Neural cell (in vitro differentiated cells): ENCODE results near the gene CLCNKB. TPM values are rescaled to one million over a fixed set of nuclear protein-coding genes. Genes with fewer than 3 reads are reported as not detected.

Source experiments
- H2AFZ ChIP-seq: fragments of 200-600, 300-800 bp; sonication (generic), shearing (Covaris generic); 2 replicates; pipeline ENCODE4 v1.6.0; 2014; ENCODE audit warnings: low read depth, mild to moderate bottlenecking, antibody characterized with exemption, low read length, moderate library complexity
- H3F3A ChIP-seq: fragments of 200-600 bp; shearing (Covaris generic); 2 replicates; pipeline ENCODE4 v1.6.1; 2016; ENCODE audit warnings: mild to moderate bottlenecking, moderate library complexity, mixed read lengths, antibody characterized with exemption, low read length; ENCODE audit not compliant: insufficient read depth, poor library complexity, severe bottlenecking
- H3K27ac ChIP-seq: fragments of 200-600, 300-800 bp; sonication (generic), shearing (Covaris generic); 2 replicates; pipeline ENCODE4 v1.5.1; 2014; ENCODE audit warnings: mild to moderate bottlenecking, low read length, moderate library complexity
- H3K27me3 ChIP-seq: fragments of 300-800, 200-600 bp; sonication (generic), shearing (Covaris generic); 2 replicates; pipeline ENCODE4 v1.6.0; 2014; ENCODE audit warnings: mild to moderate bottlenecking, low read depth, low read length, moderate library complexity; ENCODE audit not compliant: insufficient read depth
- H3K36me3 ChIP-seq: fragments of 300-800, 200-600 bp; sonication (generic), shearing (Covaris generic); 2 replicates; pipeline ENCODE4 v1.5.1; 2014; ENCODE audit warnings: mild to moderate bottlenecking, antibody characterized with exemption, low read length, moderate library complexity; ENCODE audit not compliant: insufficient read depth
- H3K4me2 ChIP-seq: fragments of 300-800, 200-600 bp; sonication (generic), shearing (Covaris generic); 2 replicates; pipeline ENCODE4 v1.6.0; 2014; ENCODE audit warnings: mild to moderate bottlenecking, low read length
- H3K4me3 ChIP-seq: fragments of 300-800, 200-600 bp; sonication (generic), shearing (Covaris generic); 2 replicates; pipeline ENCODE4 v1.5.1; 2014; ENCODE audit warnings: mild to moderate bottlenecking, low read length, moderate library complexity
- H3K79me2 ChIP-seq: fragments of 200-600 bp; shearing (Covaris generic); replicated peaks from 2 replicates; pipeline ENCODE4 v1.6.0; 2014; ENCODE audit warnings: mild to moderate bottlenecking, low read length, moderate library complexity; ENCODE audit not compliant: insufficient read depth
- H3K9ac ChIP-seq: fragments of 300-800, 200-600 bp; sonication (generic), shearing (Covaris generic); 2 replicates; pipeline ENCODE4 v1.6.1; 2016; ENCODE audit warnings: mild to moderate bottlenecking, low read length, mixed read lengths
- H3K9me2 ChIP-seq: fragments of 200-600 bp; shearing (Covaris generic); 2 replicates; pipeline ENCODE4 v1.6.1; 2016; ENCODE audit warnings: mild to moderate bottlenecking, low read length, mixed read lengths; ENCODE audit not compliant: insufficient read depth
- H3K9me3 ChIP-seq: fragments of 200-600, 300-800 bp; sonication (generic), shearing (Covaris generic); 2 replicates; pipeline ENCODE4 v1.6.1; 2016; ENCODE audit warnings: mild to moderate bottlenecking, mixed run types, low read length, moderate library complexity, mixed read lengths
- H4K20me1 ChIP-seq: fragments of 200-600 bp; shearing (Covaris generic); 2 replicates; pipeline ENCODE4 v1.6.1; 2016; ENCODE audit warnings: mild to moderate bottlenecking, mixed run types; ENCODE audit not compliant: insufficient read depth
- EP300 ChIP-seq: fragments of 450-650 bp; conservative IDR thresholded peaks from 2 replicates; pipeline ENCODE4 v1.6.1; 2014; ENCODE audit warnings: antibody characterized with exemption, mild to moderate bottlenecking, moderate library complexity; ENCODE audit not compliant: poor library complexity, severe bottlenecking
- EZH2 ChIP-seq: fragments of 200-600, 300-800 bp; shearing (Covaris generic), sonication (generic); IDR thresholded peaks from 2 replicates; pipeline ENCODE4 v1.6.1; 2014; ENCODE audit warnings: antibody characterized with exemption, low read length, borderline replicate concordance, mild to moderate bottlenecking; ENCODE audit not compliant: insufficient read depth, poor library complexity, severe bottlenecking
- MXI1 ChIP-seq: fragments of 450-650 bp; conservative IDR thresholded peaks from 2 replicates; pipeline ENCODE4 v1.6.1; 2014; ENCODE audit warnings: antibody characterized with exemption, mild to moderate bottlenecking; ENCODE audit not compliant: poor library complexity, severe bottlenecking
- POLR2AphosphoS5 ChIP-seq: IDR thresholded peaks from 2 replicates; pipeline ENCODE4 v1.6.1; 2012
- RAD21 ChIP-seq: fragments of 450-650 bp; conservative IDR thresholded peaks from 2 replicates; pipeline ENCODE4 v1.6.1; 2014; ENCODE audit warnings: antibody characterized with exemption, mild to moderate bottlenecking, moderate library complexity
- SMC3 ChIP-seq: fragments of 450-650 bp; conservative IDR thresholded peaks from 2 replicates; pipeline ENCODE4 v1.6.1; 2014; ENCODE audit warnings: antibody characterized with exemption, mild to moderate bottlenecking, moderate library complexity; ENCODE audit not compliant: poor library complexity
- TAF1 ChIP-seq: IDR thresholded peaks from 2 replicates; pipeline ENCODE4 v1.6.1; 2012; ENCODE audit warnings: low read depth
- polyA plus RNA-seq: library from polyadenylated mRNA; depleted of rRNA; stranded (reverse); fragments of >200 nt; gene quantifications from 2 replicates; pipeline ENCODE4 v1.2.3, GENCODE V29; 2014
- TF ChIP-seq, protein P1 (sequence below): IDR thresholded peaks from 2 replicates; pipeline ENCODE4 v1.6.1; 2012; ENCODE audit warnings: borderline replicate concordance
- TF ChIP-seq, protein P2 (sequence below): fragments of 450-650 bp; IDR thresholded peaks from 2 replicates; pipeline ENCODE4 v1.5.1; 2014; ENCODE audit warnings: antibody characterized with exemption, mild to moderate bottlenecking, moderate library complexity; ENCODE audit not compliant: poor library complexity, severe bottlenecking

The CLCNKB gene
- polyA plus RNA-seq, 1 donor from 2014 or later: not detected

DNA sequence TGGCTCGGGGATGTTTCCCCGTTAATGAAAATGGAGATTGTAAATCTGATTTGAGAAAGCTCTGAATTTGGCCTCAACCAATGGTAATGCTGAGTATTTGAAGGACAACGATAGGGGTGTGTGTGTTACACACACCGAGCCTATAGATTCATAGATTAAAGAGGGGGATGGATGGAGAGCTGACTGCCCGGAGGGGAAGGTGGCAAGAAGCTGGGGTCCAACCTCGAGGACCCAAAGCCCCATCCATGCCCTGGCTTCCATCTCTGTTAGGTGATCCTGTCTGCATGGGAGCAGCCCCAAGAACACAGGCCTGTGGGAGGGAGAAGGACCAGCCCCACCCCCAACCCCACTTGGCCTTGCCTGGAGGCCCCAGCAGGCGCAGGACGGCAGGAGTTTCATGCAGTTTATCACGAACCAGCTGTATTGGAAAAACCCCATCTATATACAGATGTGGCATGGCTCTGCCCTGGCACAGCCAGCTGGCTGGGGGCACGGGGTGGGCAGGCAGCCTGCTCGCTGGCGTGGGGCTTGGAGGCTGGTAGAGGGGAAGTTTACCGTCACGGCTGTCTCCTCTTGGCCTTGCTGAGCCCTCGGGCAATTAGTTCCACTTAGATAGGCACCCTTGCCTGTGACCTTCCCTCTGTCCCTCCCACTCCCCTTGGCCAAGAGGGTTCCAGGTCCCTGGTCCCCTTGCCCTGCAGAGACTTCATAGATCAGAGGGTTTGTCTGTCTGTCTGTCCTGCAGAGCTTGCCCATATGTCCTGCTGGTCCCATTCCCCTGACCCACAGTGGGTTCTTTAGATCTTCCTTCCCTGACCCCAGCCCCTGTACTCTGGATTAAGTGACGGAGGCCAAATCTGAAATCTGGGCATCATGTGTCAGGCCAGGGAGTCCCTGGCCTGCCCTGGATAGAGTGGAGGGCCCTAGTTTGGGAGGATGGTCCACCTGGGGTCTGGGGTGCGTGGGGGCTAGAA, 28.8 kb upstream of the CLCNKB start:
- Histone ChIP-seq H3K4me3 (no peak overlapping the region), H3K9ac (no peak overlapping the region), H3K4me2 (no peak overlapping the region), H2AFZ (no peak overlapping the region), H3K36me3 (no peaks in the 10 kb centered on the region), H3F3A (no peaks in the 10 kb centered on the region), H3K9me2 (no peaks in the 10 kb centered on the region), H3K27ac (no peak overlapping the region), H3K79me2 (no peaks in the 10 kb centered on the region), H3K9me3 (no peaks in the 10 kb centered on the region), H3K27me3 (no peaks in the 10 kb centered on the region), H4K20me1 (no peaks in the 10 kb centered on the region)
- TF ChIP-seq, protein P1, sequence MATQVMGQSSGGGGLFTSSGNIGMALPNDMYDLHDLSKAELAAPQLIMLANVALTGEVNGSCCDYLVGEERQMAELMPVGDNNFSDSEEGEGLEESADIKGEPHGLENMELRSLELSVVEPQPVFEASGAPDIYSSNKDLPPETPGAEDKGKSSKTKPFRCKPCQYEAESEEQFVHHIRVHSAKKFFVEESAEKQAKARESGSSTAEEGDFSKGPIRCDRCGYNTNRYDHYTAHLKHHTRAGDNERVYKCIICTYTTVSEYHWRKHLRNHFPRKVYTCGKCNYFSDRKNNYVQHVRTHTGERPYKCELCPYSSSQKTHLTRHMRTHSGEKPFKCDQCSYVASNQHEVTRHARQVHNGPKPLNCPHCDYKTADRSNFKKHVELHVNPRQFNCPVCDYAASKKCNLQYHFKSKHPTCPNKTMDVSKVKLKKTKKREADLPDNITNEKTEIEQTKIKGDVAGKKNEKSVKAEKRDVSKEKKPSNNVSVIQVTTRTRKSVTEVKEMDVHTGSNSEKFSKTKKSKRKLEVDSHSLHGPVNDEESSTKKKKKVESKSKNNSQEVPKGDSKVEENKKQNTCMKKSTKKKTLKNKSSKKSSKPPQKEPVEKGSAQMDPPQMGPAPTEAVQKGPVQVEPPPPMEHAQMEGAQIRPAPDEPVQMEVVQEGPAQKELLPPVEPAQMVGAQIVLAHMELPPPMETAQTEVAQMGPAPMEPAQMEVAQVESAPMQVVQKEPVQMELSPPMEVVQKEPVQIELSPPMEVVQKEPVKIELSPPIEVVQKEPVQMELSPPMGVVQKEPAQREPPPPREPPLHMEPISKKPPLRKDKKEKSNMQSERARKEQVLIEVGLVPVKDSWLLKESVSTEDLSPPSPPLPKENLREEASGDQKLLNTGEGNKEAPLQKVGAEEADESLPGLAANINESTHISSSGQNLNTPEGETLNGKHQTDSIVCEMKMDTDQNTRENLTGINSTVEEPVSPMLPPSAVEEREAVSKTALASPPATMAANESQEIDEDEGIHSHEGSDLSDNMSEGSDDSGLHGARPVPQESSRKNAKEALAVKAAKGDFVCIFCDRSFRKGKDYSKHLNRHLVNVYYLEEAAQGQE: no peak
- TF ChIP-seq EP300 (no peak), POLR2AphosphoS5 (no peak), RAD21 (no peak), TAF1 (no peak), SMC3 (no peak), EZH2 (no peak), MXI1 (no peak)
- TF ChIP-seq, protein P2, sequence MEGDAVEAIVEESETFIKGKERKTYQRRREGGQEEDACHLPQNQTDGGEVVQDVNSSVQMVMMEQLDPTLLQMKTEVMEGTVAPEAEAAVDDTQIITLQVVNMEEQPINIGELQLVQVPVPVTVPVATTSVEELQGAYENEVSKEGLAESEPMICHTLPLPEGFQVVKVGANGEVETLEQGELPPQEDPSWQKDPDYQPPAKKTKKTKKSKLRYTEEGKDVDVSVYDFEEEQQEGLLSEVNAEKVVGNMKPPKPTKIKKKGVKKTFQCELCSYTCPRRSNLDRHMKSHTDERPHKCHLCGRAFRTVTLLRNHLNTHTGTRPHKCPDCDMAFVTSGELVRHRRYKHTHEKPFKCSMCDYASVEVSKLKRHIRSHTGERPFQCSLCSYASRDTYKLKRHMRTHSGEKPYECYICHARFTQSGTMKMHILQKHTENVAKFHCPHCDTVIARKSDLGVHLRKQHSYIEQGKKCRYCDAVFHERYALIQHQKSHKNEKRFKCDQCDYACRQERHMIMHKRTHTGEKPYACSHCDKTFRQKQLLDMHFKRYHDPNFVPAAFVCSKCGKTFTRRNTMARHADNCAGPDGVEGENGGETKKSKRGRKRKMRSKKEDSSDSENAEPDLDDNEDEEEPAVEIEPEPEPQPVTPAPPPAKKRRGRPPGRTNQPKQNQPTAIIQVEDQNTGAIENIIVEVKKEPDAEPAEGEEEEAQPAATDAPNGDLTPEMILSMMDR: no peak

DNA sequence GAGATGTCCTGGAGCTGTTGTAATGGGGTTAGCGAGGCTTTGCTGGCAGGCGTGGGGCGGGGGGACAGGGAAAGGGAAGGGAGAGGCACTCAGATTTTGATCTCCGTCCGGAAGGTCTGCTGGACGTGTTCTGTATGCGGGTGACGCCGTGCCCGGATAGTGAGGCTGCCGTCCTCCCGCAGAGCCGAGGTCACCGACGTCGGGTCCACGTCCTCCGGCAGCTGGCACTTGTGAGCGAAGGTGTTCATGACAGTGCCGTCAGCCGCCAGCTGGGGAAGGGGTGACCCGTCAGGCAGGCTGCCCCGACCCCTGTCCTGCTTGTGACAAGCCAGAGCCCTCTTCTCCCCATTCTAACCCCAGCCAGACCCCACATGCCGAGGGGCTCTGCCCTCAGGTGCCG, 28.1 kb upstream of the CLCNKB start:
- Histone ChIP-seq H3K4me3 (no peak overlapping the region), H3K9me3 (no peaks in the 10 kb centered on the region), H4K20me1 (no peaks in the 10 kb centered on the region), H3K27me3 (no peaks in the 10 kb centered on the region), H3K9ac (no peak overlapping the region), H2AFZ (no peak overlapping the region), H3K27ac (no peak overlapping the region), H3K36me3 (no peaks in the 10 kb centered on the region), H3K79me2 (no peaks in the 10 kb centered on the region), H3K4me2 (no peak overlapping the region), H3F3A (no peaks in the 10 kb centered on the region), H3K9me2 (no peaks in the 10 kb centered on the region)
- no peak for TF ChIP-seq RAD21
- TF ChIP-seq SMC3: no peak
- no peak for TF ChIP-seq POLR2AphosphoS5
- no peak for TF ChIP-seq MXI1
- TF ChIP-seq EP300: no peak
- TF ChIP-seq, protein P1: no peak
- no peak for TF ChIP-seq TAF1
- TF ChIP-seq, protein P2: no peak
- TF ChIP-seq EZH2: no peak
